ENCODE data around the gene ESM1. TPM values are rescaled to one million over a fixed set of nuclear protein-coding genes. Genes with fewer than 3 reads are reported as not detected.
"Not testable (repeated sequence)": the region's sequence is repeated elsewhere in the genome, so short reads cannot be mapped to it uniquely, and the experiment has no call there.

The ESM1 gene
- polyA plus RNA-seq, 1 experiment, result 0.27 TPM

- Histone ChIP-seq H3K4me3 (ENCODE audit: low read depth, low read length) (no peak overlapping the region), H3K27me3 (ENCODE audit: control insufficient read depth, insufficient read depth, low read length) (no peaks in the 10 kb centered on the region), H3K9me3 (ENCODE audit: control insufficient read depth, insufficient read depth, low read length) (no peaks in the 10 kb centered on the region), H3K27ac (ENCODE audit: low read depth, low read length) (no peak overlapping the region)
- DNase-seq (ENCODE audit: low read depth, low spot score), result no peak
- POLR2A ChIA-PET, result no interaction called here
- CTCF ChIA-PET, result no interaction called here
- no peak for TF ChIP-seq CTCF (IDR thresholded peaks at IDR 0.05; ENCODE audit: low read depth, low read length)
Measured at GRCh38 chr5:55004729-55005128, 19.3 kb upstream of the ESM1 start.

- CTCF ChIA-PET, result no interaction called here
- DNase-seq (ENCODE audit: low read depth, low spot score), result no peak
- Histone ChIP-seq H3K27me3 (ENCODE audit: control insufficient read depth, insufficient read depth, low read length) (no peaks in the 10 kb centered on the region), H3K27ac (ENCODE audit: low read depth, low read length) (no peak overlapping the region), H3K9me3 (ENCODE audit: control insufficient read depth, insufficient read depth, low read length) (no peaks in the 10 kb centered on the region), H3K4me3 (ENCODE audit: low read depth, low read length) (no peak overlapping the region)
- no peak for TF ChIP-seq CTCF (IDR thresholded peaks at IDR 0.05; ENCODE audit: low read depth, low read length)
- POLR2A ChIA-PET, result no interaction called here
Measured at GRCh38 chr5:55003432-55004065, 18.2 kb upstream of the ESM1 start.

- H3K9me3 ChIP-seq (ENCODE audit: control insufficient read depth, insufficient read depth, low read length); CTCF ChIA-PET; H3K27me3 ChIP-seq (ENCODE audit: control insufficient read depth, insufficient read depth, low read length); DNase-seq (ENCODE audit: low read depth, low spot score); H3K4me3 ChIP-seq (ENCODE audit: low read depth, low read length); POLR2A ChIA-PET; H3K27ac ChIP-seq (ENCODE audit: low read depth, low read length): not testable (repeated sequence)
Measured at GRCh38 chr5:55002166-55002565, 16.8 kb upstream of the ESM1 start.

GRCh38 chr5:54997081-54997480, 11.7 kb upstream of the ESM1 start:
- ChIA-PET POLR2A (no interaction called here), CTCF (interaction anchor here (1.5 kb wide), 1 partner anchor 93 kb away, joined by 5 read pairs; no protein-coding TSS in a partner anchor)
- no peak for DNase-seq (ENCODE audit: low read depth, low spot score)
- H3K27ac ChIP-seq (ENCODE audit: low read depth, low read length), result no peak overlapping the region
- no peaks in the 10 kb centered on the region for H3K9me3 ChIP-seq (ENCODE audit: control insufficient read depth, insufficient read depth, low read length)
- TF ChIP-seq CTCF (IDR thresholded peaks at IDR 0.05; ENCODE audit: low read depth, low read length), result no peak
- no peak overlapping the region for H3K4me3 ChIP-seq (ENCODE audit: low read depth, low read length)
- H3K27me3 ChIP-seq (ENCODE audit: control insufficient read depth, insufficient read depth, low read length), result no peaks in the 10 kb centered on the region

- no peak for DNase-seq (ENCODE audit: low read depth, low spot score)
- no peak for TF ChIP-seq CTCF (IDR thresholded peaks at IDR 0.05; ENCODE audit: low read depth, low read length)
- ChIA-PET POLR2A (no interaction called here), CTCF (interaction anchor here (1.5 kb wide), 1 partner anchor 92 kb away, joined by 5 read pairs; no protein-coding TSS in a partner anchor)
- H3K27me3 ChIP-seq (ENCODE audit: control insufficient read depth, insufficient read depth, low read length), result no peaks in the 10 kb centered on the region
- H3K27ac ChIP-seq (ENCODE audit: low read depth, low read length), result no peak overlapping the region
- no peaks in the 10 kb centered on the region for H3K9me3 ChIP-seq (ENCODE audit: control insufficient read depth, insufficient read depth, low read length)
- H3K4me3 ChIP-seq (ENCODE audit: low read depth, low read length), result no peak overlapping the region
Measured at GRCh38 chr5:54996466-54996865, 11.1 kb upstream of the ESM1 start.
